AG04449 (cell line): ENCODE data around the gene ZNF844.
A peak's percentile ranks its signal among the peaks of the same experiment; 100 is the strongest.

Experiments
- CTCF ChIA-PET: fragments of 350-600 bp; formaldehyde crosslinking; extraction: SDS; loops from one replicate; lab custom pipeline; 2021; ENCODE audit warnings: antibody characterized with exemption; lab: Yijun Ruan, JAX
- POLR2A ChIA-PET: fragments of 400-600, 350-600 bp; formaldehyde crosslinking; extraction: SDS; loops from one replicate; lab custom pipeline; 2020; ENCODE audit warnings: antibody characterized with exemption, inconsistent platforms; lab: Yijun Ruan, JAX
- DNase-seq: peaks from one replicate; pipeline ENCODE4 v3.0.0-alpha.2; 2010; ENCODE audit warnings: low read depth, low spot score
- H3K4me3 ChIP-seq: 2 replicates; pipeline ENCODE4 v1.5.1; 2011; ENCODE audit warnings: low read depth, mild to moderate bottlenecking, control low read depth, low read length
- CTCF ChIP-seq: IDR thresholded peaks from one replicate; pipeline ENCODE4 v1.5.1; 2011; ENCODE audit warnings: mild to moderate bottlenecking, moderate library complexity, low read length, control low read depth, inconsistent platforms; ENCODE audit not compliant: insufficient read depth; ENCODE audit errors: missing control alignments

ZNF844 gene

GRCh38 chr19:12117201-12117970 lies 52.9 kb downstream of the ZNF844 start:
- ChIA-PET CTCF (no interaction called here), POLR2A (no interaction called here)
- TF ChIP-seq CTCF: no peak
- H3K4me3 ChIP-seq: no peak overlapping the region
- DNase-seq: no peak

- no peak for DNase-seq
- peak; percentile 15 for TF ChIP-seq CTCF
- ChIA-PET POLR2A (no interaction called here), CTCF (interaction anchor here (1.0 to 1.8 kb wide), 3 partner anchors 9 to 16 kb away, joined by 3 to 6 read pairs (median 4); partner anchors contain the start of gene ZNF20)
- H3K4me3 ChIP-seq: no peak overlapping the region
Measured at GRCh38 chr19:12126707-12127106, 62.2 kb downstream of the ZNF844 start.
